ENCODE data around the gene RNF157.

The RNF157 gene

GRCh38 chr17:76107509-76107908, 132.8 kb downstream of the RNF157 start:
- POLR2A ChIA-PET, result no interaction called here
- no peak for DNase-seq (ENCODE audit: low read depth, low spot score)
- CTCF ChIA-PET, result interaction anchor here (1.2 to 3.6 kb wide), 5 partner anchors 12 to 172 kb away, joined by 4 to 20 read pairs (median 12); no protein-coding TSS in a partner anchor
- TF ChIP-seq CTCF (IDR thresholded peaks at IDR 0.05; ENCODE audit: insufficient read depth, low read length, missing control alignments), result no peak
- no peak overlapping the region for H3K4me3 ChIP-seq (ENCODE audit: low read depth, low read length)

GRCh38 chr17:76106703-76107102, 133.6 kb downstream of the RNF157 start:
- POLR2A ChIA-PET, result no interaction called here
- CTCF ChIA-PET, result interaction anchor here (1.0 to 3.6 kb wide), 10 partner anchors 10 to 173 kb away, joined by 3 to 20 read pairs (median 5); no protein-coding TSS in a partner anchor
- TF ChIP-seq CTCF (IDR thresholded peaks at IDR 0.05; ENCODE audit: insufficient read depth, low read length, missing control alignments), result no peak

GRCh38 chr17:76104896-76105231, 135.4 kb downstream of the RNF157 start:
- ChIA-PET CTCF (interaction anchor here (0.7 to 2.9 kb wide), 7 partner anchors 15 to 304 kb away, joined by 3 to 22 read pairs (median 3); no protein-coding TSS in a partner anchor), POLR2A (no interaction called here)
- no peak overlapping the region for H3K4me3 ChIP-seq (ENCODE audit: low read depth, low read length)
- no peak for DNase-seq (ENCODE audit: low read depth, low spot score)
- TF ChIP-seq CTCF (IDR thresholded peaks at IDR 0.05; ENCODE audit: insufficient read depth, low read length, missing control alignments), result no peak

More at GRCh38 chr17:76106703-76107102, 133.6 kb downstream of the RNF157 start:
- H3K4me3 ChIP-seq (ENCODE audit: low read depth, low read length), result no peak overlapping the region
- DNase-seq (ENCODE audit: low read depth, low spot score), result no peak

- CTCF ChIA-PET, result interaction anchor here (0.7 to 2.9 kb wide), 13 partner anchors 8 to 305 kb away, joined by 3 to 23 read pairs (median 4); no protein-coding TSS in a partner anchor
- POLR2A ChIA-PET, result no interaction called here
- peak overlapping the region; percentile 92 for H3K4me3 ChIP-seq (ENCODE audit: low read depth, low read length)
- no peak for TF ChIP-seq CTCF (IDR thresholded peaks at IDR 0.05; ENCODE audit: insufficient read depth, low read length, missing control alignments)
- no peak for DNase-seq (ENCODE audit: low read depth, low spot score)
These were observed 136.0 kb downstream of the RNF157 start for GRCh38 chr17:76104140-76104895.

- ChIA-PET CTCF (interaction anchor here (0.7 to 2.9 kb wide), 13 partner anchors 9 to 199 kb away, joined by 3 to 23 read pairs (median 4); no protein-coding TSS in a partner anchor), POLR2A (interaction anchor here (1.0 to 1.4 kb wide), 2 partner anchors 9 to 23 kb away, joined by 4 read pairs; no protein-coding TSS in a partner anchor)
- peak within 1 kb of the TSS; percentile 92 for H3K4me3 ChIP-seq (ENCODE audit: low read depth, low read length)
- TF ChIP-seq CTCF (IDR thresholded peaks at IDR 0.05; ENCODE audit: insufficient read depth, low read length, missing control alignments), result peak; percentile 10
- DNase-seq (ENCODE audit: low read depth, low spot score), result peak; percentile 16
These were observed 136.8 kb downstream of the RNF157 start, which contains the start of gene EXOC7 for GRCh38 chr17:76103274-76104139. Gene EXOC7, minus strand, starts transcription at chr17:76103787. Its CDS starts 95 bp downstream, at chr17:76103692.
